ENCODE measurements around the gene BCDIN3D. TPM values are rescaled to one million over a fixed set of nuclear protein-coding genes. Genes with fewer than 3 reads are reported as not detected.

BCDIN3D gene
- total and polyA plus RNA-seq, 2 of the 8 experiments (the other 6 are each of a cell fraction or from before 2014, with no cell fraction given), result 1.6 to 2.4 TPM

DNA sequence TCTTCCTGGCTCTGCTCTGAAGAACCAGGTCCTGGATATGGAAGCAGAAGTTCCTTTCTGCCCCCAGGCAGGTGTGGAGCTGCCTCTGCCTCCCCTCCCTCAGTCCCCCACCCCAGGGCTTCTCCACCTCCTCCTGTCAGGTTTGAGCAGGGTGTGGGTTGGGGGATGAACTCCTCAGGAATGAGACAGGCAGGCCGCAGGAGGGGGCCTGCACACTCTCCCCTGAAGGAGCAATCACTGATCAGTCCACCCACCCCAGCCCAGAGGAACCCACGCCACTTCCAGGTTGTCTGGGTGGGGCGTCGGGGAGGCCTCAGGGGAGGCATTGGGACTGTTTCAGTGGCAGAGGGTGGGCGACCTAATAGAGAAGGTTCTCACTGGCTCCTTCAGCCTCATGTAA lies 34.2 kb upstream of the BCDIN3D start:
- FAIRE-seq (no peak), DNase-seq (ENCODE audit: low read depth in 1 of 2, low spot score in 2 of 2) (no peak)
- Histone ChIP-seq H4K5ac (ENCODE audit: insufficient read length, low read depth, low read length) (no peak overlapping the region), H2BK120ac (replicated peaks; ENCODE audit: low read depth, low read length) (no peak overlapping the region), H3K4me3 (ENCODE audit: extremely low read depth in 1 of 4, insufficient read depth in 2 of 4, low read depth in 3 of 4, low read length in 4 of 4) (no peak overlapping the region), H4K91ac (replicated peaks; ENCODE audit: insufficient read length, low read length) (no peak overlapping the region), H3K23ac (ENCODE audit: insufficient read length) (no peak overlapping the region), H3K4ac (replicated peaks; ENCODE audit: insufficient read length, low read depth, low read length) (no peak overlapping the region), H3K4me2 (ENCODE audit: insufficient read depth in 1 of 2, low read depth in 2 of 2, low read length in 2 of 2) (no peak overlapping the region), H3K14ac (ENCODE audit: insufficient read length) (no peak overlapping the region), H4K8ac (ENCODE audit: extremely low read depth, insufficient read depth, low read length) (no peak overlapping the region), H2AFZ (ENCODE audit: low read length) (no peak overlapping the region), H2BK20ac (ENCODE audit: low read length) (no peak overlapping the region), H3K9ac (replicated peaks in 1 of 4; ENCODE audit: extremely low read depth in 1 of 4, low read depth in 3 of 4, low read length in 3 of 4) (no peak overlapping the region), H3K79me1 (ENCODE audit: low read depth, low read length) (no peaks in the 10 kb centered on the region), H3K56ac (replicated peaks; ENCODE audit: insufficient read length, low read depth, low read length) (no peak overlapping the region), H3K27me3 (replicated peaks in 1 of 4; ENCODE audit: control insufficient read depth in 3 of 4, extremely low read depth in 1 of 4, insufficient read depth in 3 of 4, low read length in 3 of 4) (no peaks in the 10 kb centered on the region; a peak in 1 of 7 replicates), H2AK5ac (ENCODE audit: low read depth, low read length) (no peak overlapping the region), H2BK5ac (ENCODE audit: low read depth, low read length) (no peak overlapping the region), H3K79me2 (ENCODE audit: control insufficient read depth in 1 of 2, insufficient read depth in 2 of 2, low read length in 2 of 2) (no peaks in the 10 kb centered on the region), H3K9me3 (ENCODE audit: insufficient read depth in 2 of 2, low read depth in 1 of 2, low read length in 1 of 2) (peaks cover 0 to 7% of the 10 kb centered on the region in 2 experiments; a peak in 1 of 4 replicates), H2BK12ac (ENCODE audit: low read depth, low read length) (no peak overlapping the region), H3K23me2 (ENCODE audit: low read depth, low read length) (peaks cover 3% of the 10 kb centered on the region; the same call in 1 of the 2 replicates), H2BK15ac (ENCODE audit: low read length) (no peak overlapping the region), H3K4me1 (replicated peaks in 1 of 4; ENCODE audit: control insufficient read depth in 3 of 4, insufficient read depth in 4 of 4, low read length in 3 of 4) (peaks cover 0 to 2% (median 0%) of the 10 kb centered on the region in 4 experiments; a peak in 3 of 7 replicates), H3K18ac (ENCODE audit: extremely low read depth, low read length) (no peak overlapping the region), H4K20me1 (replicated peaks in 1 of 2; ENCODE audit: control insufficient read depth in 1 of 2, insufficient read depth in 2 of 2, low read length in 2 of 2) (peaks cover 0 to 15% of the 10 kb centered on the region in 2 experiments), H3K27ac (ENCODE audit: low read depth, low read length) (no peak overlapping the region), H3K36me3 (ENCODE audit: control insufficient read depth in 2 of 4, insufficient read depth in 4 of 4, low read length in 3 of 4) (no peaks in the 10 kb centered on the region)
- WGBS, 2 experiments (ENCODE audit: extremely low coverage in 1 of 2, insufficient coverage in 1 of 2, insufficient read length in 1 of 2, insufficient replicate concordance in 2 of 2, low coverage in 1 of 2, low lambda C conversion rate in 2 of 2, missing lambda C conversion rate in 1 of 2), result 63% methylated on average over 3 of the region's 5 CpGs; no CpG with 5 or more reads in 1 of the 2 experiments
- ChIA-PET POLR2A (ENCODE audit: partially characterized antibody) (no interaction called here), CTCF (ENCODE audit: partially characterized antibody) (interaction anchor here (0.6 to 1.1 kb wide), 2 partner anchors 91 to 95 kb away, joined by 3 read pairs; no protein-coding TSS in a partner anchor)
- no peak for TF ChIP-seq ASH2L (IDR thresholded peaks at IDR 0.05; ENCODE audit: low read length)
- no peak for TF ChIP-seq CTCF (IDR thresholded peaks at IDR 0.05; ENCODE audit: control extremely low read depth in 1 of 3, insufficient read depth in 1 of 3, low read depth in 1 of 3, low read length in 3 of 3)
- no peak for TF ChIP-seq HDAC2 (IDR thresholded peaks at IDR 0.05; ENCODE audit: borderline replicate concordance in 1 of 2, low read depth in 2 of 2, low read length in 2 of 2)
- no peak for TF ChIP-seq CREB1 (IDR thresholded peaks at IDR 0.05)
- TF ChIP-seq, protein P1, sequence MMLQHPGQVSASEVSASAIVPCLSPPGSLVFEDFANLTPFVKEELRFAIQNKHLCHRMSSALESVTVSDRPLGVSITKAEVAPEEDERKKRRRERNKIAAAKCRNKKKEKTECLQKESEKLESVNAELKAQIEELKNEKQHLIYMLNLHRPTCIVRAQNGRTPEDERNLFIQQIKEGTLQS (IDR thresholded peaks at IDR 0.05; ENCODE audit: insufficient read depth, low read depth, low read length), result no peak
- no peak for TF ChIP-seq HDAC6 (IDR thresholded peaks at IDR 0.05; ENCODE audit: low read depth, low read length)
- TF ChIP-seq, protein P2, sequence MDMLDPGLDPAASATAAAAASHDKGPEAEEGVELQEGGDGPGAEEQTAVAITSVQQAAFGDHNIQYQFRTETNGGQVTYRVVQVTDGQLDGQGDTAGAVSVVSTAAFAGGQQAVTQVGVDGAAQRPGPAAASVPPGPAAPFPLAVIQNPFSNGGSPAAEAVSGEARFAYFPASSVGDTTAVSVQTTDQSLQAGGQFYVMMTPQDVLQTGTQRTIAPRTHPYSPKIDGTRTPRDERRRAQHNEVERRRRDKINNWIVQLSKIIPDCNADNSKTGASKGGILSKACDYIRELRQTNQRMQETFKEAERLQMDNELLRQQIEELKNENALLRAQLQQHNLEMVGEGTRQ (IDR thresholded peaks at IDR 0.05; ENCODE audit: low read length), result no peak
- TF ChIP-seq GABPA (IDR thresholded peaks at IDR 0.05; ENCODE audit: borderline replicate concordance, insufficient read depth, low read length), result no peak
- no peak for TF ChIP-seq SP4 (IDR thresholded peaks at IDR 0.05; ENCODE audit: low read length)
- no peak for TF ChIP-seq SIX5 (IDR thresholded peaks at IDR 0.05; ENCODE audit: low read depth, low read length)

Data from H1 (cell line).